Hepatocyte (in vitro differentiated cells): ENCODE measurements around the gene PTS.

Experiments used
- CTCF ChIP-seq: fragments of 200-600 bp; sonication (generic); IDR thresholded peaks from 2 replicates; pipeline ENCODE4 v1.5.1; 2016; ENCODE audit warnings: antibody characterized with exemption, mild to moderate bottlenecking; ENCODE audit not compliant: poor library complexity
- EZH2 ChIP-seq: fragments of 200-600 bp; sonication (generic); IDR thresholded peaks from 2 replicates; pipeline ENCODE4 v1.6.1; 2016; ENCODE audit warnings: antibody characterized with exemption, mild to moderate bottlenecking, borderline replicate concordance

- TF ChIP-seq CTCF (peak; percentile 5), EZH2 (no peak)
These were observed at the start of gene PTS for GRCh38 chr11:112226062-112226830.
